Measurements from ENCODE around the gene SSTR5. TPM values are rescaled to one million over a fixed set of nuclear protein-coding genes. Genes with fewer than 3 reads are reported as not detected.

The SSTR5 gene
- total and polyA plus RNA-seq, 2 donors = 0.20 to 0.32 TPM

DNA sequence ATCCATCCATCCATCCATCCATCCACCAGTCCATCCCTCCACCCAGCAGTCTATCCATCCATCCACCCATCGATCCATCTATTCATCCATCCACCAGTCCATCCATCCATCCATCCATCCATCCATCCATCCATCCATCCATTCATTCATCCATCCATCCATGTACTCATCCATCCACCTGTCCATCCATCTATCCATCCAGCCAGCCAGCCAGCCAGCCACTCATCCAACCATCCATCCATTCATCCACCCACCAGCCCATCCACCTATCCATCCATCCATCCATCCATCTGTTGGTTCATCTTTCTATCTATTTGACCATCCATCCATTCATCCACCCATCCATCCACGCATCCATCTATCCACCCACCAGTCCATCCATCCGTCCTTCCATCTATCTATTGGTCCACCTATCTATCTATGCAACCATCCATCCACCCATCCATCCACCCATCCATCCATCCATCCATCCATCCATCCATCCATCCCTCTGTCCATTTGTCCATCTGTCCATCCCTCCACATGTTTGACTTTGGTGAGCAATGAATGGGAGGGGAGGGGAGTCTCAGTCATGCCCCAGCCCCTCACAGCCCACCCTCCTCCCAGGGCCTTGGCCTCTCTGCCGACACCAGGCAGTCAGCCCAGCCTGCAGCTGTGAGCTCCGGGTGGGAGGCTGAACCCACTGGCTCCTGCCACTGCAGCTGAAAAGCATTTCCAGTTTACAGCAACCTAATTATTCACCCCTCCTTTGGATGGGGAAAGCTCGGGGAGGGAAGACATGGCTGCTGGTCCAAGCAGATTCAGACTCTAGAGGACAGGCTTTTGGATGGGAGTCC lies 38.1 kb upstream of the SSTR5 start:
- DNase-seq (ENCODE audit: extremely low spot score) = no peak
- Histone ChIP-seq H3K4me1 (ENCODE audit: insufficient read depth) (no peaks in the 10 kb centered on the region), H3K36me3 (ENCODE audit: insufficient read depth) (no peaks in the 10 kb centered on the region), H3K27ac (ENCODE audit: low read depth) (no peak overlapping the region), H3K4me3 (ENCODE audit: low read depth, low read length) (no peak overlapping the region)
- 61% methylated on average over 6 of the region's 6 CpGs for WGBS

DNA sequence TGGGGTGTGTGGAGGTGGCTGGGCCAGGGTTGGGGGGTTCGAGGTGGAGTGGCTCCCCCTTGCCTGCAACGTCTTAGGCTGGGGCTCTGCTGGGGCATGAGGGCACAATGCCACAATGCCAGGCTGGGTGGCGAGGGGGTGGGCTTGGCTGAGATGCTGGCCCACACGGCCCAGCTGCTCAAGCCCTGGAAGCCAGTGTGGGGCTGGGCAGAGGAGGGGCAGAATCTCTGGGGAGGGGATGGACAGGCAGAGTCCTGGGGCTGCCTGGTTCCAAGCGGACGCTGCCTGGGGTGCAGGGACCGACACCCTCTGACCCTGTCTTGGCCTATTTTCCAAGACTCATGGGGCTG lies 37.5 kb upstream of the SSTR5 start:
- 79% methylated on average over 7 of the region's 7 CpGs for WGBS
- Histone ChIP-seq H3K4me3 (ENCODE audit: low read depth, low read length) (no peak overlapping the region), H3K36me3 (ENCODE audit: insufficient read depth) (no peaks in the 10 kb centered on the region), H3K4me1 (ENCODE audit: insufficient read depth) (no peaks in the 10 kb centered on the region), H3K27ac (ENCODE audit: low read depth) (no peak overlapping the region)
- DNase-seq (ENCODE audit: extremely low spot score) = no peak

- Histone ChIP-seq H3K4me1 (ENCODE audit: insufficient read depth) (no peaks in the 10 kb centered on the region), H3K4me3 (ENCODE audit: low read depth, low read length) (no peak overlapping the region), H3K27ac (ENCODE audit: low read depth) (no peak overlapping the region), H3K36me3 (ENCODE audit: insufficient read depth) (no peaks in the 10 kb centered on the region)
- DNase-seq (ENCODE audit: extremely low spot score) = no peak
- WGBS = 41% methylated on average over 15 of the region's 15 CpGs
Measured at GRCh38 chr16:1036166-1036565, 36.4 kb upstream of the SSTR5 start.

- WGBS = 33% methylated on average over 21 of the region's 21 CpGs
- Histone ChIP-seq H3K36me3 (ENCODE audit: insufficient read depth) (no peaks in the 10 kb centered on the region), H3K27ac (ENCODE audit: low read depth) (no peak overlapping the region), H3K4me3 (ENCODE audit: low read depth, low read length) (no peak overlapping the region), H3K4me1 (ENCODE audit: insufficient read depth) (no peaks in the 10 kb centered on the region)
- no peak for DNase-seq (ENCODE audit: extremely low spot score)
Measured at GRCh38 chr16:1036726-1037393, 35.7 kb upstream of the SSTR5 start.

- H3K4me1 ChIP-seq (ENCODE audit: insufficient read depth) = no peaks in the 10 kb centered on the region
- no peak overlapping the region for H3K4me3 ChIP-seq (ENCODE audit: low read depth, low read length)
Measured at GRCh38 chr16:1037394-1038257, 34.9 kb upstream of the SSTR5 start.

GRCh38 chr16:1038932-1039331 lies 33.6 kb upstream of the SSTR5 start:
- no peak overlapping the region for H3K27ac ChIP-seq (ENCODE audit: low read depth)
- no peaks in the 10 kb centered on the region for H3K4me1 ChIP-seq (ENCODE audit: insufficient read depth)
- no peaks in the 10 kb centered on the region for H3K36me3 ChIP-seq (ENCODE audit: insufficient read depth)
- WGBS = 89% methylated on average over 12 of the region's 12 CpGs
- DNase-seq (ENCODE audit: extremely low spot score) = no peak
- no peak overlapping the region for H3K4me3 ChIP-seq (ENCODE audit: low read depth, low read length)

More at GRCh38 chr16:1037394-1038257, 34.9 kb upstream of the SSTR5 start:
- H3K36me3 ChIP-seq (ENCODE audit: insufficient read depth) = no peaks in the 10 kb centered on the region
- H3K27ac ChIP-seq (ENCODE audit: low read depth) = no peak overlapping the region
- no peak for DNase-seq (ENCODE audit: extremely low spot score)
- 58% methylated on average over 31 of the region's 31 CpGs for WGBS

DNA sequence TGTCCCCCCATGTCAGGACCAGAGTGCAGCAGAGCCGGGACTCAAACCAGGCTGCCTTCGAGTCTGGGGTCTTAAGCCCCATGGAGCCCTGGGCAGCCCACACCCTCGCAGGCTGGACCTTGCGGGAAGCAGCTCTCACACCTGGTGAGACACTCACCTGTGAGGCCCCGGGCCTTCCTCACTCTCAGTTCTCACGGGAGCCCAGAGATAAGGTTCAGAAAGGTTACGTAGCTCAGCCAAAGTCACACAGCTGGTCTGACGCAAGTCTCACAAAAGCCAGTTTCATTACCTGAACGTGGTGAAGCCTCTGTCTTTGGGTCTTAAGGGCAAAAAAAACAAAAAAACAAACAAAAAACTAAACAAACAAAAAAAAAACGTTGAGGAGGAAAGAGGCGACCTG lies 32.8 kb upstream of the SSTR5 start:
- Histone ChIP-seq H3K27ac (ENCODE audit: low read depth) (no peak overlapping the region), H3K4me1 (ENCODE audit: insufficient read depth) (no peaks in the 10 kb centered on the region), H3K36me3 (ENCODE audit: insufficient read depth) (no peaks in the 10 kb centered on the region), H3K4me3 (ENCODE audit: low read depth, low read length) (no peak overlapping the region)
- WGBS = 79% methylated on average over 11 of the region's 11 CpGs
- no peak for DNase-seq (ENCODE audit: extremely low spot score)

DNA sequence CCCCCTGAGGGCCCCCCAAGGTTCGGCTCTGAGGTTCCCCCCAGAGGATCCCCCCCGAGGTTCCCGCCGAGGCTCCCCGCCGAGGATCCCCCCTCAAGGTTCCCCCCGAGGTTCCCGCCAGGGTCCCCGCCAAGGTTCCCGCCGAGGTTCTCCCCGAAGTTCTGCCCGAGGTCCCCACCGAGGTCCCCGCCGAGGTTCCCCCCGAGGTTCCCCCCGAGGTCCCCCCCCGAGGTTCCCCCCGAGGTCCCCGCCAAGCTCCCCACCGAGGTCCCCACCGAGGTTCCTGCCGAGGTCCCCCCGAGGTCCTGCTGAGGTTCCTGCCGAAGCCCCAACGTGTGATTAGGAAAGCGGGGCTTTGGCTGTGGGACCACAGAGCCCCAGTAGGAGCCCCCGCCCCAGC lies 32.2 kb upstream of the SSTR5 start:
- no peak for DNase-seq (ENCODE audit: extremely low spot score)
- 89% methylated on average over 29 of the region's 29 CpGs for WGBS
- no peaks in the 10 kb centered on the region for H3K36me3 ChIP-seq (ENCODE audit: insufficient read depth)
- no peaks in the 10 kb centered on the region for H3K4me1 ChIP-seq (ENCODE audit: insufficient read depth)
- no peak overlapping the region for H3K4me3 ChIP-seq (ENCODE audit: low read depth, low read length)
- H3K27ac ChIP-seq (ENCODE audit: low read depth) = no peak overlapping the region

DNA sequence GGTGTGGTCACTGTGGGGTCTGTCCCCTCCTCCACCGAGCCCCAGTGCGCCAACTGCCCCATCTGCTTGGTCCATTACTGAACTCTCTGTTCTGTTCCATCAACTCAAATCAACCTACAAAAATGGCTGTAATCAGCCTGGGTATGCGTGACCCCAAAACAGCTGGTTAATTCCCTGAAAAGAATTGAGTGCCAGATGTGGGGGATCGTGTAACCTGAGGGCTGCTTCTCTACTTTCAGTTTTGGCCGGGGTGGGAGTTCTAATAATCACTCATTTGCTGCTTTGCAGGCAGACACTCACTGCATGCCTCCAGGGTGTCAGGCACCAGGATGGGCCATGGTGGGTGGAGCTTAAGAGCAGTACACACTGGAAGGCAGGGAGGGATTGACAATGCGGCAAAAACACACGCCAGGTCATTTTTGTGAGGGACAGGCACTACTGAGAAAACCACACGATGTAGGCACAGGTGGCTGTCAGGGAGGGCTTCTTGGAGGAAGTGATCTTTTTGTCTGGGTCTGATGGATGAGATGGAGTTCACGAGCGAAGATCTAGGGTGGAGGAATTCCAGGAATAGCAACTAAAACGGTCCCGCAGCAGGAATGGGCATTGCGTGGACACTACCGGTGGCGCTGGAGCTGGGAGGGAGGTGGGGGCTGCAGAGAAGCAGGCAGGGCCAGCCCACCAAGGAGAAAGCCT lies 30.4 kb upstream of the SSTR5 start:
- Histone ChIP-seq H3K4me3 (ENCODE audit: low read depth, low read length) (no peak overlapping the region), H3K4me1 (ENCODE audit: insufficient read depth) (no peaks in the 10 kb centered on the region), H3K27ac (ENCODE audit: low read depth) (no peak overlapping the region), H3K36me3 (ENCODE audit: insufficient read depth) (no peaks in the 10 kb centered on the region)
- DNase-seq (ENCODE audit: extremely low spot score) = no peak
- 88% methylated on average over 15 of the region's 15 CpGs for WGBS

- H3K27ac ChIP-seq (ENCODE audit: low read depth) = no peak overlapping the region
- no peak overlapping the region for H3K4me3 ChIP-seq (ENCODE audit: low read depth, low read length)
- 20% methylated on average over 19 of the region's 19 CpGs for WGBS
- H3K4me1 ChIP-seq (ENCODE audit: insufficient read depth) = no peaks in the 10 kb centered on the region
- no peaks in the 10 kb centered on the region for H3K36me3 ChIP-seq (ENCODE audit: insufficient read depth)
- DNase-seq (ENCODE audit: extremely low spot score) = no peak
Measured at GRCh38 chr16:1042866-1043265, 29.7 kb upstream of the SSTR5 start.

- no peak overlapping the region for H3K27ac ChIP-seq (ENCODE audit: low read depth)
- H3K36me3 ChIP-seq (ENCODE audit: insufficient read depth) = no peaks in the 10 kb centered on the region
- no peaks in the 10 kb centered on the region for H3K4me1 ChIP-seq (ENCODE audit: insufficient read depth)
- WGBS = 12% methylated on average over 40 of the region's 40 CpGs
- no peak overlapping the region for H3K4me3 ChIP-seq (ENCODE audit: low read depth, low read length)
- DNase-seq (ENCODE audit: extremely low spot score) = no peak
Measured at GRCh38 chr16:1043881-1044451, 28.6 kb upstream of the SSTR5 start.

GRCh38 chr16:1044460-1045309 lies 27.9 kb upstream of the SSTR5 start:
- Histone ChIP-seq H3K4me3 (ENCODE audit: low read depth, low read length) (no peak overlapping the region), H3K36me3 (ENCODE audit: insufficient read depth) (no peaks in the 10 kb centered on the region)
- no peak for DNase-seq (ENCODE audit: extremely low spot score)

More at GRCh38 chr16:1044460-1045309, 27.9 kb upstream of the SSTR5 start:
- H3K4me1 ChIP-seq (ENCODE audit: insufficient read depth) = no peaks in the 10 kb centered on the region
- WGBS = 57% methylated on average over 43 of the region's 43 CpGs
- H3K27ac ChIP-seq (ENCODE audit: low read depth) = no peak overlapping the region
